NCI-H510A treated with DMSO at 0.1 percent for 48 hours (cell line): Measurements from ENCODE around the gene PCGF3.
"Not testable (repeated sequence)": the region's sequence is repeated elsewhere in the genome, so short reads cannot be mapped to it uniquely, and the experiment has no call there.

Experiments used
- DNase-seq: peaks from one replicate; lab custom pipeline; 2025; lab: John Stamatoyannopoulos, UW

PCGF3 gene

DNA sequence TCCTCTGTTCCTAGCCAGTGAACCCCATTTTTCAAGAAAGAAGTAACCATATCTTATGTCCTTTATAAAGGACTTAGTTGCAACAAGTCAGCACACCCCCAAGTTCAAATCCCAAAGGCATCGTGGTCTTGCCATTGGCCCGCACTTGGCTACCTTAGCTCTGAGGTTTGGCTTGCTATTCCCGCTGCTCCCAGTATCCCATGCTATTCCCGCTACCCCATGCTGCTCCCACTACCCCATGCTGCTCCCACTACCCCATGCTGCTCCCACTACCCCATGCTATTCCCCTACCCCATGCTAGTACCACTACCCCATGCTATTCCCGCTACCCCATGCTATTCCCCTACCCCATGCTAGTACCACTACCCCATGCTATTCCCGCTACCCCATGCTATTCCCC is 37.4 kb upstream of the PCGF3 start:
- not testable (repeated sequence) for DNase-seq

DNA sequence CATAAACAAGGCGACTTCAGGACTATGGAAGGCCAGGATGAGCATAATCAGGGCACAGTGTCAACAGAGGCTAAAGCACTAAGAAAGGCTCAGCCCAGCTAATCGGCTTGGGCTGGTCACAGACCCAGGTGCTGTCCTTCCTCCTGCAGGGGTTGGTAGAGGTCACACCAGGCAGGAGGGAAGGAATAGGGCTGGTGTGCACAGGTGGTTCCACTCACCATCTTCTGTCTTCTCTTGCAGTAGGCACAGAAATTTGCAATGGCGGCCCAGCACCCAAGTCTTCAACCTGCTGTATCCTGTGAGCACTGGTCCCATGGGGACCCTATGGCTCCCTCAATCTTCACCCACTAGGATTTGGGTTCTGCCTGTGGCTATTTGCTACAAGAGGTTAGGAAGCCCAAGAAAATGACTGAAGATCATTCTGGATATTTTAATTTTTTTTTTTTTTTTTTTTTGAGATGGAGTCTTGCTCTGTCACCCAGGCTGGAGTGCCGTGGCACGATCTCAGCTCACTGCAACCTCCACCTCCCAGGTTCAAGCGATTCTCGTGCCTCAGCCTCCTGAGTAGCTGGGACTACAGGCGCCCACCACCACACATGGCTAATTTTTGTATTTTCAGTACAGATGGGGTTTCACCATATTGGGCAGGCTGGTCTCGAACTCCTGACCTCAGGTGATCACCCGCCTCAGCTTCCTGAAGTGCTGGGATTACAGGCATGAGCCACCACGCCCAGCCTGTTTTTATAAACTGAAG is 35.6 kb upstream of the PCGF3 start:
- DNase-seq: not testable (repeated sequence)

GRCh38 chr4:671769-672168 is 33.9 kb upstream of the PCGF3 start:
- DNase-seq: no peak

GRCh38 chr4:673349-674091 is 32.1 kb upstream of the PCGF3 start:
- no peak for DNase-seq

DNA sequence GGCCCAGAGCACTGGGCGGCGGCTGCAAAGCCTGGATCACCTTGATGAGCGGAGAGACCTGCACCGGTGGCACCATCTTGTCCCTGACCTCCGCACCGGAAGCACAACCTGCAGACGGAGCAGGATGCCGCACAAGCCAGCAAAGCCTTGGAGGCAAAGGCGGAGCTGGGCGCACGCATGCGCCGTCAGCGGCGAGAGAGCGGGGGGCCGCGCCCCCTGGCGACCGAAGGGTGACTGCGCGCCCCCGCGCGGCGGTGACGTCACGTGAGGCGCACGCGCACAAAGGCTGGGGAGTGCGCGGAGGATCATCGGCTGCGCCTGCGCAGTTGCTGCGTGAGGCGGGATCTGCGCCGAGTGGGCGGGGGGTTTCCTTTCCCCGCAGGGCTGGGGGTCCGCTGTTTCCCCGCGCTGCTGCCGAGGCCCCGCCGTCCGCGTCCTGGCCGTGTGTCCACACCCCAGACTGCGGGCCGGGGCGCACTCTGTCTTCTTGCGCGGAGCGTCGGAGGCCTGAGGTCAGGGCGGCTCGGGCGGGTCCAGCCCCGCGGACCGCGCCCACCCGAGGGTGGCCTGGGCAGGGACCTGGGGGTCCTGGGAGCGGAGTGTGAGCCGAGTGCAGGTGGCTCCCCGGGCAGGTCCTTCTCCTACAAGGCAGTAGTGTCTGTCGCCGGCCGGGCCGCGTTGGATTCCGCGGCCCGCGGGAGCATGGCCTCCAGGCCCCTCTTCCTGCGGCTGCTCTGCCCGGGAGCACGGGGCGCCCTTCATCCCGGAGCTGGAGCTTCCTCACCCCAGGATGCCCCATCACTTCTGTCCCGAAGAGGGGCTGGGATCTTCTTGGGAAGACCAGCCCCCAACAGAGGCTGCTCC is 31.2 kb upstream of the PCGF3 start, which contains the start of the genes ATP5ME and MYL5:
ATP5ME (minus strand) TSS at position 105 of the 864 bp plus-strand sequence; CDS start at position 76, 29 bp downstream.
MYL5 (plus strand) TSS at position 371 of the 864 bp plus-strand sequence. CDS start 3,485 bp downstream, outside the sequence.
- peak; percentile 72 for DNase-seq

- DNase-seq: no peak
Measured at GRCh38 chr4:675036-675882, 30.4 kb upstream of the PCGF3 start.

GRCh38 chr4:675980-676870 is 29.4 kb upstream of the PCGF3 start:
- DNase-seq: no peak

DNA sequence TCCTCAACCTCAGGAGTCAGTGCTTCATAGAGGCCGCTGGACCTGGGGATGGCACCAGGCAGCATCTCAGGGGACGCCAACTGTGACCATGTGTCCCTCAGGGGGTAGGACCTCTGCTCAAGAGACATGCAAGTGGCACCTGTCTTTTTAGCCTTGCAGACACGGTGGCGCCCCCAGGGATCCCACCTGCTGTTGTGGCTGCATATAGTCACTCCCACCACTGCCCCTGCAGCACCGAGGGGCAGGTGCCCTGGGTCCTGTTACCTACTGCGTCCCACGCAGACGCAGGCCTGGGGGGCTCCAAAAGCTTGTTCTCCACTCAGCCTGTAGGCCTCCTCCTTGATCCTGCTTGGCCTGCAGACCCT is 28.8 kb upstream of the PCGF3 start:
- no peak for DNase-seq

- DNase-seq: no peak
Measured at GRCh38 chr4:677431-678293, 28.0 kb upstream of the PCGF3 start.

GRCh38 chr4:678331-679103 is 27.1 kb upstream of the PCGF3 start:
- DNase-seq: no peak

DNA sequence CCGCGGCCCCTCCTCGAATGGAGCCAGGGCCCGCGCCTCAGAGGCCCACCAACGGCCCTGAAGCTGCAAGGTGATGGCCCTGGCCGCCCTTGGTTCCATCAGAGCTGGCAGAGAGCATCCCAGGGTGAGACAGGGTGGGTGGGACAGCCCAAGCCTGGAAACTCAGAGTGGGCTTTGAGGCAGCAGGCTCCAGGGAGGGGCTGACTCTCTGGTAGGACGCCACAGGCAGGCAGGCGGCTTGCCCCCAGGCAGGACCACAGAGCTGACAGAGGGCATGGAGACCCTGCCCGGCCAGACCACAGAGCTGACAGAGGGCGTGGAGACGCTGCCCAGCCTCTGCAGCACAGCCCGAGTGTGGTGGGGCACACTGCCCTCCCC is 26.5 kb upstream of the PCGF3 start:
- DNase-seq: no peak

- no peak for DNase-seq
Measured at GRCh38 chr4:679629-680028, 26.0 kb upstream of the PCGF3 start.

DNA sequence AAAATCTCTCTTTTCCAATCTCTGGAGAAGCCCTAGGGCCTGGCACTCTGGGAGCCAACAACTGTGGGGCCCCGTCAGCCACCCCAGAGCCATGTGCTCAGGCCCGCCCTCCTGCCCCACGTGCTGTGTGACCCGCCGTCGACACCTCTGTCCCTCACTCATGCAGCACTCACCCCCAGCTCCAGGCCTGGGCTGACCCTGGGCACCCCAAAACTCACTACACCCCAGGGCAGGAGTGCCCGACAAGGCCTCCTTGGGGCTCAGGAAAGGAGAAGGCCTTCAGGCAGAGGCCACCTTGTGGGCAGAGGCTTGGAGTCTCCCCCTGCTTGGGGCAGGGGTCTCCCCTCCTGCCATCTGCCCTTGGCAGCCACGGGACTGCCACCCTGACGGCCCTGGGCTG is 25.5 kb upstream of the PCGF3 start:
- DNase-seq: no peak

DNA sequence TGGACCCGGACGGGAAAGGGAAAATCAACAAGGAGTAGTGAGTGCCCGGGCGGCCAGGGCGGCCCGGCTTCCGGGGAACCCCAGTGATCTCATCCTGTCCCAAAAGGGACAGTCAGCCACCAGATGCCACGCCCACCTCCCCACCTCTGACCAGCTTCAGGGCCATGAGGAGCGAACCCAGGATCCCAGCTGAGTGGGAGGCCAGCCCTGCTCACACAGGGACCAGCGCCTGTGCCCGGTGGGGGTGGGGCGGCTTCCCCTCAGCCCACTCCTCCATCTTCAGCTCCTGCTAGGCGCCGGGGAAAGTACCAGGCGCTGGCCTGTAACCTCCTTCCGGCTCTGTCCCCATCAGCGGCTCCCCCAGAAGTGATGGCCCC is 25.1 kb upstream of the PCGF3 start:
- no peak for DNase-seq

GRCh38 chr4:680928-681645 is 24.5 kb upstream of the PCGF3 start:
- no peak for DNase-seq

- peak; percentile 22 for DNase-seq
Measured at GRCh38 chr4:681736-682451, 23.7 kb upstream of the PCGF3 start.

DNA sequence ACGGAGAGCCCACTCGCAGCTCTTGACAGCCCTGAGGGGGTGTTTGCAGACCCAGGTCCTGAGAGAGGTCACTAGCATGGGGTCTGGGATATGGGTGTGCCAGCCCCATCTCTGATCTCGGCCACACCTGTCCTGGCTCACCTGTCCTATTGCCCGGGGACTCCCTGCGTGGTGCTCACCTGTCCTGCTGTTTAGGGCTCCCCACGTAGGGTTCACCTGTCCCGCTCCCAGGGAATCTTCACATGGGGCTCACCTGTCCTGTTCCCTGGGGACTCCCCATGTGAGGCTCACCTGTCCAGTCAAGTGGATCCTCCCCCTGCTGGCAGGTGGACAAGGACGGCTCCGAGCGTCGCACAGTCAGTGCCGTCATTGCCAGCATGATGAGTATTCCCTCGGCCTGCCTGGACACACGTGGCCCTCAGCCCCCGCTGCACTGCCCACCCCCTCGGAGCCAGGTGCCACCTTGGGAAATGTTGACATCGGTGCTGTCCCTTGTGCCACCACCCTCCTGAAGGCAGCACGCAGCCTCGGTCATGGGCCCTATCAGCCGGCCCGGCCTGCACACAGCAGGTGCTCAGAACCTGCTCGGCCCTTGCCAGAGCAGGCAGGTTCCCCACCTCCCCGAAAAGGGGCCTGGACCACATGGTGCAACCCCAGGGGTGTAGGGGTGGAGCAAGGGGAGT is 23.0 kb upstream of the PCGF3 start:
- peak; percentile 8 for DNase-seq
